ENCODE results near the gene NBEA. TPM values are rescaled to one million over a fixed set of nuclear protein-coding genes. Genes with fewer than 3 reads are reported as not detected.

NBEA gene
- total RNA-seq, 2 experiments from 2014 or later: 3.5 to 3.8 TPM

DNA sequence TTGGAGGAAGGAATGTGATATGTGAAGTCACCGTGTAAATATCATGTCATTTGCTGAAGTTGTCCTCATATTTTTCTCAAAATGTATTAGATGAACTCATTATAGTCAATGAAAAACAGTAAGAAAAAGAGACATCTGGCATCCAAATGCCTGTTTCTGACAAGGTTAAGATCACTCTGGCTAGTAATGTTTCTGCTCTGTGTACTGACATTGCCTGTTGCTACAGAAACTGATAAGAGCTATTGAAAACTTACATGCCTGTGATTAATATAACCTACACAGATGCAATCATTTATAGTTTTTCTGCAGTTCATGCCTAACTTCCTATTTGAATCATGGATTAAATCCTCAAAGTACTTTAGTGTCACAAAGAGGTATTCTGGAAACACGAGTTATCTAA, 249.8 kb downstream of the NBEA start:
- Mint-ChIP-seq H3K4me3 (no peak overlapping the region), H3K27me3 (no peaks in the 10 kb centered on the region), H3K36me3 (ENCODE audit: low read depth) (peaks cover 12% of the 10 kb centered on the region), H3K27ac (no peak overlapping the region), H3K9me3 (no peaks in the 10 kb centered on the region), H3K4me1 (ENCODE audit: low read depth) (no peaks in the 10 kb centered on the region)
- DNase-seq (no peak), ATAC-seq (ENCODE audit: poor library complexity) (no peak)
- H3K36me3 ChIP-seq (ENCODE audit: insufficient read depth, low read length): no peaks in the 10 kb centered on the region
- H3K27ac ChIP-seq (ENCODE audit: low read depth in 1 of 2, low read length in 2 of 2): no peak overlapping the region
- ChIA-PET POLR2A (no interaction called here), CTCF (no interaction called here)
- H3K4me1 ChIP-seq (ENCODE audit: insufficient read depth, low read length): no peaks in the 10 kb centered on the region
- intact Hi-C loops (cut with DNase I, micrococcal nuclease): no loop called here
- TF ChIP-seq, protein P1, sequence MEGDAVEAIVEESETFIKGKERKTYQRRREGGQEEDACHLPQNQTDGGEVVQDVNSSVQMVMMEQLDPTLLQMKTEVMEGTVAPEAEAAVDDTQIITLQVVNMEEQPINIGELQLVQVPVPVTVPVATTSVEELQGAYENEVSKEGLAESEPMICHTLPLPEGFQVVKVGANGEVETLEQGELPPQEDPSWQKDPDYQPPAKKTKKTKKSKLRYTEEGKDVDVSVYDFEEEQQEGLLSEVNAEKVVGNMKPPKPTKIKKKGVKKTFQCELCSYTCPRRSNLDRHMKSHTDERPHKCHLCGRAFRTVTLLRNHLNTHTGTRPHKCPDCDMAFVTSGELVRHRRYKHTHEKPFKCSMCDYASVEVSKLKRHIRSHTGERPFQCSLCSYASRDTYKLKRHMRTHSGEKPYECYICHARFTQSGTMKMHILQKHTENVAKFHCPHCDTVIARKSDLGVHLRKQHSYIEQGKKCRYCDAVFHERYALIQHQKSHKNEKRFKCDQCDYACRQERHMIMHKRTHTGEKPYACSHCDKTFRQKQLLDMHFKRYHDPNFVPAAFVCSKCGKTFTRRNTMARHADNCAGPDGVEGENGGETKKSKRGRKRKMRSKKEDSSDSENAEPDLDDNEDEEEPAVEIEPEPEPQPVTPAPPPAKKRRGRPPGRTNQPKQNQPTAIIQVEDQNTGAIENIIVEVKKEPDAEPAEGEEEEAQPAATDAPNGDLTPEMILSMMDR (IDR thresholded peaks at IDR 0.05): no peak
- H3K4me3 ChIP-seq (ENCODE audit: low read length): no peak overlapping the region
- H3K9me3 ChIP-seq (ENCODE audit: control insufficient read depth in 1 of 2, insufficient read depth in 1 of 2, low read length in 2 of 2): no peaks in the 10 kb centered on the region
- no peaks in the 10 kb centered on the region for H3K27me3 ChIP-seq (ENCODE audit: control insufficient read depth in 1 of 2, insufficient read depth in 2 of 2, low read length in 2 of 2)

DNA sequence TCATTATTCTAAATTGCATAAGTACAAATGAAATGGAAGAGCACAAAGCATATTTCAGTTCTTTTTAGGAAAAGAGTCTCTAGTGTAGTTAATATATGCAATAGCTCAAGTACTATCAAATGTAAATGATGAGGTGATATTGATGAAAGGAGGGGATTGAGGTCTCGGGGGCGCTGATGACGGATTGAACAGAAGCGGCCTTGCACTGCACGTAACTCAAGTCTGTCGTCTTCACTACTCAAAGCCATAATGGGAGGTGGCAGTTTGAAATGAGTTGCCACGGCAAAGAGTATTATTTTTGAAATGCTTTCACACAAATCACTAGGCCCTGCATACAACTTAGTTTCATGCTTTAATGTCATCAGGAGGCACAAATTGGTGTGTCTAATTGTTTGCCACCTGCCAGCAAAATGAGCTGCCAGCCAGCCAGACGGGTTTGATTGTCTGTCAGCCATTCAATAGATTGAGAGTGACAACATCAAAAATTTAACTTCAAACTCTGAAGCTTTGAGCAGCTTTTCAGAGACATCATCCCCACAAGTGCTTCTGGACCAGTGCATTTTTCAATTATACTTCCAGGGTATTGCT, 256.6 kb downstream of the NBEA start:
- ChIA-PET POLR2A (interaction anchor here (0.6 kb wide), 1 partner anchor 1601 kb away, joined by 3 read pairs; no protein-coding TSS in a partner anchor), CTCF (no interaction called here)
- no peak overlapping the region for H3K4me3 Mint-ChIP-seq
- Histone ChIP-seq H3K4me1 (ENCODE audit: insufficient read depth, low read length) (no peaks in the 10 kb centered on the region), H3K27ac (ENCODE audit: low read depth in 1 of 2, low read length in 2 of 2) (no peak overlapping the region), H3K4me3 (ENCODE audit: low read length) (no peak overlapping the region), H3K36me3 (ENCODE audit: insufficient read depth, low read length) (no peaks in the 10 kb centered on the region), H3K27me3 (ENCODE audit: control insufficient read depth in 1 of 2, insufficient read depth in 2 of 2, low read length in 2 of 2) (no peaks in the 10 kb centered on the region), H3K9me3 (ENCODE audit: control insufficient read depth in 1 of 2, insufficient read depth in 1 of 2, low read length in 2 of 2) (no peaks in the 10 kb centered on the region)
- ATAC-seq (ENCODE audit: poor library complexity): no peak
- TF ChIP-seq, protein P1 (IDR thresholded peaks at IDR 0.05): no peak
- H3K36me3 Mint-ChIP-seq (ENCODE audit: low read depth): peaks cover 8% of the 10 kb centered on the region
- intact Hi-C loops (cut with DNase I, micrococcal nuclease): no loop called here
- no peaks in the 10 kb centered on the region for H3K9me3 Mint-ChIP-seq
- no peak overlapping the region for H3K27ac Mint-ChIP-seq
- no peak for DNase-seq
- no peaks in the 10 kb centered on the region for H3K4me1 Mint-ChIP-seq (ENCODE audit: low read depth)
- H3K27me3 Mint-ChIP-seq: no peaks in the 10 kb centered on the region

DNA sequence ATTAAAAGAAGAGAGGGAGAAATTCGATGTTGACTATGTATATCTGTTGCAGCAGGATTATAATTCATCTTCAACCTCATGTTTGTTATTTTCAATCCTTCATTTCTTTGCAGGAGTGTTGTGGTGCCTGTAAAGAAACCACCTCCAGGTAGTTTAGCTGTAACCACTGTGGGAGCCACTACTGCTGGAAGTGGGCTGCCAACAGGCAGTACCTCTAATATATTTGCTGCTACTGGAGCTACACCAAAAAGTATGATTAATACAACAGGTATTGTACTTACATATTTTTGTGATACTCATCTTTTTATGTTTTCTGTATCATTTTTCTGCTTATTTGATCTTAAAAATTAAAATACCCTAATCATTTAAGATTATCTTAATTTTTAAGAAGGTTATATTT, 266.5 kb downstream of the NBEA start:
- Mint-ChIP-seq H3K4me1 (ENCODE audit: low read depth) (no peaks in the 10 kb centered on the region), H3K4me3 (no peak overlapping the region)

More for the DNA sequence above, 266.5 kb downstream of the NBEA start:
- Mint-ChIP-seq H3K36me3 (ENCODE audit: low read depth) (peaks cover 4% of the 10 kb centered on the region), H3K27me3 (no peaks in the 10 kb centered on the region), H3K9me3 (no peaks in the 10 kb centered on the region), H3K27ac (no peak overlapping the region)
- intact Hi-C loops (cut with DNase I, micrococcal nuclease): no loop called here
- TF ChIP-seq, protein P1 (IDR thresholded peaks at IDR 0.05): no peak
- no peak for DNase-seq
- no peaks in the 10 kb centered on the region for H3K9me3 ChIP-seq (ENCODE audit: control insufficient read depth in 1 of 2, insufficient read depth in 1 of 2, low read length in 2 of 2)
- H3K27ac ChIP-seq (ENCODE audit: low read depth in 1 of 2, low read length in 2 of 2): no peak overlapping the region
- H3K27me3 ChIP-seq (ENCODE audit: control insufficient read depth in 1 of 2, insufficient read depth in 2 of 2, low read length in 2 of 2): no peaks in the 10 kb centered on the region
- ATAC-seq (ENCODE audit: poor library complexity): no peak
- POLR2A ChIA-PET: no interaction called here
- no peak overlapping the region for H3K4me3 ChIP-seq (ENCODE audit: low read length)
- no peaks in the 10 kb centered on the region for H3K36me3 ChIP-seq (ENCODE audit: insufficient read depth, low read length)
- no peaks in the 10 kb centered on the region for H3K4me1 ChIP-seq (ENCODE audit: insufficient read depth, low read length)
- CTCF ChIA-PET: no interaction called here

All from CD4-positive, alpha-beta T cell (primary cell).